Right hindlimb (tissue), 1 donor: ENCODE results near the gene PRDM16.
"Not testable (repeated sequence)": the region's sequence is repeated elsewhere in the genome, so short reads cannot be mapped to it uniquely, and the experiment has no call there.

Experiments used
- DNase-seq: peaks from one replicate; pipeline ENCODE4 v3.0.0-alpha.2; 2018

The PRDM16 gene

DNA sequence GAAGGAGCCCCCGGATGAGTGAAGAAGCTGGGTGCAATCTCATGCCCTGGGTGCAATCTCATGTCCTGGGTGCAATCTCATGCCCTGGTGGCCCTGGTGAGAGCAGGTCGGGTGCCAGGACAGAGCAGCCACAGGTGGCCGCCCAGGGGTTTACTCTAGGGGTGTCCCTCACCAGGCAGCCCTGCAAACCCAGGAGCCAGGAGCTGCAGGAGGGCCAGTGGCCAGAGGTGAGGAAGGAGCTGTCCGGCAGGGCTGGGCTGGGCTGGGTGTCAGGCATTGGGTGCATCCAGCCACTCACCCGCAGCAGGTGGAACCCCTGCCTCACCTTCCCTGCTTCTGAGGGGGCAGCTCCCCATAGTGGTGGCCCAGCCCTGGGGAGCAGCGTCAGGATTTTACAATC, 79.2 kb downstream of the PRDM16 start:
- no peak for DNase-seq

DNA sequence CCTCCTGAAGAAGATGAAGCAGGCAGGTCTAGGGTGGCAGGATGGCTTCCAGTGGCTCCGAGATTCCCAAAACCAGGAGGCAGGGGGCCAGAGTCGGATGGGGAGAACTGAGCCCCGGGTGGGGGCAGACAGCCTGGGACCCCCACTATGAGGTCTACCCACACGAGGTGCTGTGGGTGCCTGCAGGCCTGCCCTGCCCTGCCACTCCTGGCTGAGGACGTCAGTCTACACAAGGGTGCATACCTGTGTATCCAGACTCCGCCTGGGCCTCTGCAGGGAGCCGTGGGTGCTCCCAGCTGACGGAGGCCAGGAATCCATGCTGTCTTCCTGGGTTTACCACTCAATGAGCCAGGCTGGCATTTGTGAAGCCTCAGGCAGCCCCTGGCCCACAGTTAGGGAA, 80.3 kb downstream of the PRDM16 start:
- no peak for DNase-seq

DNA sequence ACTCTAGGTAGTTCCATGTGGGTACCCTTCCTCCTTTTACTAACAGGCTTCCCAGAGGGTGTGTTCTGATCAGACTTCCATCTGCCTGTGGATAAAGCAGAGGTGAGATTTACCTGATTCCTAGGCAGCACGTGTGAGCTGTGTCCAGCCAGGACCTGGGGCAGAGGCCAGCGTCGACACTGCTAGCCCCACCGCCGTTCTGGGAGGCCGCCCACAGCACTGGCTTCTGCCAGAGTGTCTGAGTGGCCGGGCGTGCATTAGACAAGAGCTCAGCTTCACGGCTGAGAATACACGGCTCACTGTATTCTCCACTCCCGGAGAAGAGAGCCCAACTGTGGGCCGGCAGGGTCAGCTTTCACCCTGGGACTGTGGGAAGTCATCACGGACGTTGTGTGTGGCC, 82.5 kb downstream of the PRDM16 start:
- DNase-seq = no peak

DNA sequence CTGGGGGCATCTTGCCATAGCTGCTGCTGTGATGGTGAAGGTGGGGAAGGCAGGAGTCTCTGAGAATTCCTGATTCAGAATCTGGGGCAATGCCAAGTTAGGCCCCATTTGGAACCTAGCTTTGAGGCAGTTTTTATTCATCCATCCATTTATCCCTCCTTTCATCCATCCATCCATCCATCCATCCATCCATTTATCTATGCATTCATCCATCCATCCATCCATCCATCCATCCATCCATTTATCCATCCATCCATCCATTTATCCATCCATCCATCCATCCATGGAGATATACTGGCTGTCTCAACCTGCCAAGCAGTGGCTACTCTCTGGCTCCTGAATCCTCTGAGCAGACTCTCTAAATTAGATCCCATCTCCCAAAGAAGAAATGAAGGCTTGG, 83.1 kb downstream of the PRDM16 start:
- DNase-seq = no peak

DNA sequence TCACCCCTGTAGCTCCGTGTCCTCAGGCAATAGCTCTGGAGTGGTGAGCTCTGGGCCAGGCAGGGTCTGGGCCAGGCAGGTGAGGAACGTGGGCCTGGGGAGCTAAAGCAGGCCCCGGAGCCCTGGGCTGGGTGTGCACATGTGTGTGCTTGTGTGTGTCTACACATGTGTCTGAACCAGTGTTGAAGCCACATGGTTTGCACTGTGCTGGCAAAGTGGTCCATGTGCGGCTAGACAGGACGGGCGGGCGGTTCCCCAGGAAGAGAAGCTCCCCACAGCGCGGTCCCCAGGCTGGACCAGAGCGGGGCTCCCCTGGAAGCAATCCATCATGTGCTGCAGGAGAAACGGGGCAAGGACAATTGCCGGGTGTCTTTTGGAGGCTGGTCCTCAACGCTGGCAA, 84.2 kb downstream of the PRDM16 start:
- no peak for DNase-seq

DNA sequence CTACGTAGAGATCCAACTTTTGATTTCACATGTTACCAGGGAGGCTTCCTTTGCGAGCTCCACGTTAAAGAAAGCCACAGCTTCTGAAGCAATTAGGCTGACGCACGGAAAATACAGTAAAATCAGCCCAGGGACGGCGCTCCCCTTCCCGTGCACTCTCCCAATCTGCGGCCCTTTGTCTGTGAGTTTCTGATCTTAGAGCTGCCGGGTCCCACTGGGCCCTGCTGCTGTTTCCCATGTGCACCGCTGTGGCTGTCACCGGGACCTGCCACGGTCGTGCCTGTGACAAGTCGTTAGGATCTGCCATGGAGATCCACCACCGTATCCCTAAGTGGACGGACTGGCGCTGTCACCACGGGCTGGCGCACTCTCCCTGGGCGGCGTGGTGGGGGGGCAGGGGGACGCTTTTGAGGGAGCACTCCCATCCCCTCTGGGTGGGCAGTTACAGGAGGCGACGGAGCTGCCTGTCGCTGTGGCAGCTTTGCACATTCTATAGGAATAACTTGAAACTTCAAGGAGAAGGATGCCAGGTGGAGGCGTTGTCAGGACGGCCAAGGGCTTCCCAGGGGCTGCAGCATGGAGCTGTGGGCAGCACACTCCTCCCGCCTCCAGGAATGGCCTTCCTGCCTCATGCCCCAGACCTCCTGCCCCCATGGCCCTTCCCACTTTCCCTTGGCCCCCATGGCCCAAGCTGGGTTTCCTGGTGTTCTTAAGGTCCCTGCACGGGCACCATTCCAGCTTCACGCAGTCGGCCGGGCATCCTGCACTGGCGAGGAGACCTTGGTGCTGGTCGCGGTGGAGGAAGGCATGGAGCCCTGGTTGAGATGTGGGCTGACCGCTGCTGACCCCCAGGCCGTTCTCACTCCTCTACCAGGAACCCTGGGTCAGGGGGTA, 85.1 kb downstream of the PRDM16 start:
- DNase-seq = no peak

DNA sequence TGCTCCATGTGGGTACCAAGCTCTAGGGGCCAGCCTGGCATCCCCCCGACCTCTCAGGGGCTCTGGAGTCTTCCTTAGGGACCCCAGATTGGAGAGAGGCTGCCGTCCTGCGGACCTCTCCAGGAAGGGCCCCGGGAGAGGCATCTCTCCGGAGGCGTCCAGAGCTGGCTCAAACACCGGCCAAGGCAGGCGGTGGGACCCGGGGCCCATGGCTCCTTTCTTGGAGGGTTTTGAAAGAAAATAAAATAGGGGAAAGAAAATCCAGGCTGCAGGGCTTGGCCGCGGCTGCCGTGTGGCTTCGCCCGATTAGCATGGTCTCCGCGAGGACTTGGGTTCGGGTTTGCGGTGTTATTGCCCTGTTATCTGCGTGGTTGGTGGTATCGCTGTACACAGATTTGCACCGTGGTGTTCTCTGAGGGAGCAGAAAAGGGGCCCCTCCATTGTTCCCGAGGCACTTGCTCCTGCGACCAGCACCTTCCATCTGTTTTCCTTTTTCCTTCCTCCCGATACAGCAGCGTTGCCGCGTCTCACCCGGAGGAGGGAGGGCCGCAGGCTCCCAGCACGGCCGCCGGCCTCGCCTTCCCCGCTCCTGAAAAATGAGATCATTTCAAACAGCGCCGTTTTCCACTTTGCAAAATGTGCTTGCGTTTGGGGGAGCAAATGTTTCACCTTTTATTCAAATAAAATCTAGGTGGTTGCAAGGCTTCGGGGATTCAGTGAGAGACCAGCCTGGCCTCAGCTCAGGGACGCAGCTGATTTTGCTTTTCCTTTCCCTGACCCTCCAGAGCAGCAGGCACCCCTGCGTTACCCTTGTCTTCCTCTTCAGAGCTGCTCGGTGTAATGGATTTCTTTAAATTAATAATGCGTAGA, 86.3 kb downstream of the PRDM16 start:
- no peak for DNase-seq

DNA sequence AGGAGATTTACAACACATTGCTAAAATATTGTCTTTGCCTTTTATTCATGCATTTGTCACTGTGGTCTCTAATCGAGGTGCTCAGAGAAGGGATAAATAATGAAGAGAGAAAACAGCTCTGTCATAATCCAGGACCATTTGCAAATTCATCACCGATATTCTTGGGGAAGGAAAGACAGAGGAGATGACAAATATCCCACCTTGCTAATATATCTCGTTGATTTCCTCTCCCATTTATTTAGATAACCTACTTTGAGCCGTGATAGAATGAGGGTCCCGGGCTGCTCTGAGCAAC, 86.9 kb downstream of the PRDM16 start:
- no peak for DNase-seq

DNA sequence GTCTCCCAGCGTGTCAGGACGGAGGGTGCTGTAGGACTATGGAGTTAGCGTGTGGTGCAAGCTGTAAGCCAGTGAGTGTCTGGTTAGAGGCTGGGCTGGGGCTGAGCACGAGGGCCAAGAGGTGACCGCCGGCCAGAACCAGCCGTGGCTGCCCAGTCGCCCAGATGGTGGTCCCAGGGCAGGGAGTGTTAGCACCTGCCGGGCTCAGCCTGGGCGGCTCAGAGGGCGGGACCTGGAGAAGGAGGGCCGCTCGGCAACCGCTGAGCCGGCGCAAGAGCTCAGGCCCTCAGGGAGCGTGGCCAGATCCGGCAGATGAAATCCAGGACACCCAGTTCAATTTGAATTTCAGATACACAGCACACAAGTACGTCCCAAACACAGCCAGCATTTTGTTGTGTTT, 87.9 kb downstream of the PRDM16 start:
- no peak for DNase-seq

DNA sequence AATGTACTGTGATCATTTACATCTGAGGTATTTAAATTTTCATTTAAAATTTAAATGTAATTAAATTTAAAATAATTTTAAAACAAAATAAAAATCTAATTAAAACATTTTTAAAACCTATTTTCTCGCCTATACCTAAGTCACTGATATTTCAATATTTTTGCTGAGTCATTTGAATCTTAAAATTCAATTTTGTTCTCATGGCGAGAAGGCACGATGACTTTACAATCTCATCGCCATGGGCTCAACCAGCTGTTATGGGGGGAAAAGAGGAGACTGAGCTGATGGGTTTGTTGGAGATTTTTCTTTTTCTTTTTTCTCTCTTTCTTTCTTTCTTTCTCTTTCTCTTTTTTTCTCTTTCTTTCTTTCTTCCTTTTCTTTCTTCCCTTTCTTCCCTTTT, 89.3 kb downstream of the PRDM16 start:
- no peak for DNase-seq

DNA sequence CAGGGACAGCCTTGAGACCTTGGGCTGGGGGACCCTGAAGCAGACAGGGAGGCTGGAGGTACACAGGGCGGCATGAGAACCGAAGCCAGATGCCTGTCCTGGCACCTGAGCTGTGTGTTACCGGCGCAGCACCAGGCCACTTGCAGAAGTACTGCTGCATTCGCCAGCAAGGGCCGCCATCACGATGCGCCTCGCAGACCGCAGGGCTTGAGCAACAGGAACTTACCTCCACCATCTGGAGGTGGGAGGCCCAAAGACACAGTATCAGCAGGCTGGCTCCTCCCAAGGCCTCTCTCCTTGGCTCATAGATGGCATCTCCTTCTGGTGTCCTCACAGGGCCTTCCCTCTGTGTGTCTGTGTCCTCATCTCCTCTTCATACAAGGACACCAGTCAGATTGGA, 90.1 kb downstream of the PRDM16 start:
- no peak for DNase-seq

DNA sequence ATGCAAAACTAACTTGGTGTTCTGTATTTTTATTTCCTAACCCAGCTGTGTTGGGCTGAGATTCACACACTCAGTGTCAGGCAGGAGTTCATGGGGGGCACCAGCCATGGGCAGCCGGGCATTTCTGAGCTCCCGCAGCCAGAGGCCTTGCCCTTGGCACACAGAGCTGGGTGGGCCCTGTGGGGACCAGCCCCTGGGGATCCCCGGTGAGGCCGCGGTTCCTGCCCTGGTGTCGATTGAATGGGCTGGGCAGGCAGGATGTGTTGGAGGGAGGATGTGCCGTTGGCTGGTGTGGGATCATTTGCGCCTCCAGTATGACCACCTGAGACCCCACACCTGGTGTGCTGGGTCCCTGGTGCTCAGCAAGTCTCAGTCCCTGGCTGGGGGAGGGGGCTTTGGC, 91.0 kb downstream of the PRDM16 start:
- no peak for DNase-seq

DNA sequence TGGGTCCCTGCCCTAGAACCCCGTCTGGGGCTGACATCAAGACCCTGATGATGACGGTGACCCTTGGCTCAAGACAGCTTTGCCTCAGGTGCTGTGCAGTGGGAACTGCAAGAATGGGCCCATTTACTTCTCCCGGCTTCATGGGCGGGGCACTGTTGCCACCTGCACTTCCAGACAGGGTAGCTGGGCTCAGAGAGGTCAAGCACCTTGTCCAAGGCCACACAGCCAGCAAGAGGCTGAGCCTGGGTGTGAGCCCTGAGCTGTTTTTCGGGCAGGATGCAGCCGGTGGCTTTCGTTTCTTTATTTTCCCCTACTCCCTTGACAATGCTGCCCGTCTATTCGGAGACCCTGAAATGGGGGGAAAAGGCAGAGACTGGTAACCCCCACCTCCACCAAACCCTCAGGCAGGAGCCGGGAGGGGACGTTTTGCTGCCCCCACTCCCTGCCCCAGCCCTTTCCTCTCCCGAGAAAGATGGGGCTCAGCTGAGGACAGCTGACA, 91.7 kb downstream of the PRDM16 start:
- no peak for DNase-seq

DNA sequence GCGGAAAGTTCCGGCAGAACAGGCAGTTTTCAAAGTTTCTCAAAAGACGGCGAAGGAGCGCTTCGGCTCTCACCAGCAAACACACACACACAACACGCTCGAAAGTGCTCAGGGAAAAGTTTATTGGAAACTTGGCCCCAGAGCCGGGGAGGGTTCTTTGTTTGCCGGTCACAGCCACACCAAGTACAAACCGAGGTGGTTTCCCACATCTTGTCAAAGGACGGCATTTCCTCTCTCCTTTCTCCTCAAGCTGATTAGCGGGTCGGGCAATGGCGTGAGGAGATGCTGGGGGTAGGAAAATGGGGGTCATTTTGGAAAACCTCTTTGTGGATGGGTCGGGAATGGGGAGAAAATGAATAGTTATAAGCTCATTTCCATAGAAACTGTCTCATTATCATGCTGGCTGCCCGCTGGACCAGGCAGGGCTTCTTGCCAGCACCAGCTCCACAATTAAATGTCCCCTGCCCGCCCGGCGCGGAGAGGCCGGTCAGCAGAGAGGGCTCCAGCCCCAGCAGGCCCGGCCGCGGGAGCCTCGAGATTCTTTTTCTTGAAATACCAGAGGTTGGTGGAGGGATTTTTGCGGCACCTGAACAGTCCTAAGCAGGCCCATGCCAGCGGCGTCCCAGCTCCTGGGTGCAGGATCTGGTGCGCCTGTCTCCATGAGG, 92.3 kb downstream of the PRDM16 start:
- no peak for DNase-seq

DNA sequence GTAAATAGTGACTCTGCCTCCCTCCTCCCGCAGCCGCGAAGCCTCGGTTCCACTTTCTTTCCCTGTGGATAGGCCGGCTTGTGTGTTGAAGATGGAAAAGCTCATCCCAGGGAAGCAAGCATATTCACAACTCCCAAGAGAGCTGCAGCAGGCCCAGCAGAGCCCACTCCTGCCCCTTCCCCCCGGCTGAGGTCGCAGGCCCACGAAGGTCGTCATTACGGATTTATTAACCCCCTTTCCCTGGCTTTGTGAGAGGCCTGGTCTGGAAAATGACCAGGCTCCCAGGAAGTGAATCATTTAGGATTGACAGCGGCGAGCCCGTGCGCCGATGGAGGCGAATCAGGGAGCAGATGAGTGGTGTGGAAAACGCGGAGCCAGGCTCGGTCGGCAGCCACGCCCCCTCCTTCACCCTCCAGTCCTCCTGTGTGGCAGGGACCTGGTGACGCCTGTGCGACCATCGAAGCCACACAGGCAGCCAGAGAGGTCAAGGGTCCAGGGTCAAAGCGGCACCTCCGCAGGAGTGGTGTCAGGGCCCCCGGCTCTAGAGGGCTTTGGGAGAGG, 93.4 kb downstream of the PRDM16 start:
- no peak for DNase-seq

DNA sequence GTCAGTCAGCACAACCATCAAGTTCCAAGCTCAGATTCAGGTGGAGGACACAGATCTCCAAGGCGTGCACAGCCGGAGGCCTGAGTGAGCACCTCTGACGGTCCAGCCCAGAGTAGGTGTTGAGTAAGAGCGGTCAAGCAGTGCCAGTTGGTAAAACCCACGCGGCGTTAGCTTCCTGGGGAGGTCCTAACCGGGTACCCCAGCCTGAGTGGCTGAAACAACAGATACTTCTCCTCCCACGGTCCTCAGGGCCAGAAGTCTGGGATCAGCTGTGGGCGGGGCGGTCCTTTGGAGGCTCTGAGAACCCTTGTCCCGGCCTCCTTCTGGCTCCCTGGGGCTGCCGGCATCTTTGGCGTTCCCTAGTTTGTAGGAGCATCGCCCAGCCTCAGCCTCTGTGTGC, 94.4 kb downstream of the PRDM16 start:
- no peak for DNase-seq

DNA sequence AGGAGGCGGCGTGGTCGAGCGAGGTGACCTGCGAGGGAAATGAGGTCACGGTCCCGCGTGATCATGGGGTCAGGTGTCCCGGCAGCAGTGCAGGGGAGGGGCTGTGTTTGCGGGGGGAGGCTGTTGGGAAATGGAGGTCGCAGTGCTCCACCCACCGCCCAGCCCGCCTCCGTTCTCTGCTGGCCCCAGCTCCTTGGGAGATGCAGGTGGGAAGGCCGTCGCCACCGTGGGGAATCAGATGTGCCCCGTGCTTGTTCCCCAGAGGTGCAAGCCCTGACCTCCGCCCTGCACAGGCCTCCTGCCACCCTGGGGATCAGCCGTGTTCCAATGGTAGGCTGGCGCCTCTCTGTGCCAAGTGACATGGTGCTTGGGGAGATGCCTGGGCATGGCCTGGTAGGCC, 95.7 kb downstream of the PRDM16 start:
- DNase-seq = no peak

DNA sequence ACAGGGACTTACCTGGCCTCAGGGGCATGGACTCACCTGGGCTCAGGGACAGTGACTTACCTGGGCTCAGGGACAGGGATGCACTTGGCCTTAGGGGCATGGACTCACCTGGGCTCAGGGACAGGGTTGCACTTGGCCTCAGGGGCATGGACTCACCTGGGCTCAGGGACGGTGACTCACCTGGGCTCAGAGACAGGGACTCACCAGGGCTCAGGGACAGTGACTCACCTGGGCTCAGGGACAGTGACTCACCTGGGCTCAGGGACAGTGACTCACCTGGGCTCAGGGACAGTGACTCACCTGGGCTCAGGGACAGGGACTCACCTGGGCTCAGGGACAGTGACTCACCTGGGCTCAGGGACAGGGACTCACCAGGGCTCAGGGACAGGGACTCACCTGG, 96.2 kb downstream of the PRDM16 start:
- not testable (repeated sequence) for DNase-seq

DNA sequence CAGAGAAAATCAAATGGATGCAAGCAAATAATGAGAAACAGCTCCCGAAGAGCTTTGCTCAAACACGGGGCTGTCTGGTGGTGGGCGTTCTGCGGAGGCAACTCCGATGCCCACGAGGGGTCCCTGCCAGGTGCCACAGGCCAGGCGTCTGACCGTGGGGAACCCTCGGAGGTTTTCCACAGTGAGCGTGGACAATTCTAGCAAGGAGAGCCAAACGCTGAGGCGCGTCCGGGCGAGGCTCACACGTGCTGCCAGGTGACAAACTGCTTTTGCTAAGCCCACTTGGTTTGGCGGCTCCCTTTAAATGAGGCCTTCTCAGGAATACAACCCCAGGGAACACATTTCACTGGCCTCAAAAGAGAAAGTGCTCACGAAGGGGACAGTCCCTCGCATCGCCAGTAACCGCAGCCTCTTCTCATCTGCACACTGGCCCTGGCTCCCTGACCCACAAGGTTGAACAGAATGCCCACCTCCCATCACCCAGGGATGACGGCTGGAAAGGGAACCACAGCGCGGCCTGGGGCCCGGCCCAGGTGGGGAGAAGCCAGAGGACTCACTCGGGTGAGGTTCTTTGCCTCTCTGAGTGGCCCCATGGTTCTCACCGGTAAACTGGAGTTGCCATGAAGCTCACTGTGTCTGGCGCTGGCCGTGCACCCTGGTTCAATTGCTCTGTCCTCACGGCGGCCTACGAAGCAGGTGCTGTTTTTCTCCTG, 97.4 kb downstream of the PRDM16 start:
- DNase-seq = no peak

DNA sequence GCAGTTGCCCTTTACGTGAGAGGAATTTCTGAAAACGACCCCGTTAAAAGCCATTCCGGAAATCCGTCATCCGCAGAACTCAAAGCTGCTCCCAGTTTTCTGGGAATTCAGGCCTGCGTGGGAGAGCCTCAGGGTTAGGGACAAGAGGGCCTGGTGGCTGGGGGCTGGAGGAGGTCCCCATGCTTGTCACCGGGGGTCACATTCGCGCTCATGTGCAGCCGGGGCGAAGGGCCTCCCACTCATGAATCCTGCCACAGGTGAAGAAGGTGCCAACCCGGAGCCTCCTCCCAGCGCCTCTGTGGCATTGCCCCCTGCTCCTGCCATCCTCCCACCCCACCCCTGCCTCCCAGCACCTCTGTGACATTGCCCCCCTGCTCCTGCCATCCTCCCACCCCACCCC, 98.3 kb downstream of the PRDM16 start:
- DNase-seq = no peak

DNA sequence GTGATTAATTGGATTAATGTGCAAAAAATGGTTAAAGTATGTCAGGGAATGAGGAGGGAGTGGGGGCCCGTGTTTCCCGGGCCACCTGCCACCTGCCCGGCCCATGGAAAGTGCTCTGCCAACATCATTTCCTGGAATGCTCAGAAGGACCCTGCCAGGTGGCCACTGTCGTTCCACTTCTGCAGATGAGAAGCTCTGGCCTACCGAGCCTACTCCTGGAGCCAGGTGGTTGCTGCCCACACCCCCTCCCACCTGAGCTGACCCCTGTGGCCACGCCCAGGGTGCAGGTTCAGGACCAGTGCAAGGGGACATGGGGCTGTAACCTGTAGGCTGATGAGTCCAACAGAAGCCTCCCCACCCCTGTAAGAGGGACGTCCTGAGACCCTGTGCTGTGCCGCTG, 99.7 kb downstream of the PRDM16 start:
- no peak for DNase-seq

DNA sequence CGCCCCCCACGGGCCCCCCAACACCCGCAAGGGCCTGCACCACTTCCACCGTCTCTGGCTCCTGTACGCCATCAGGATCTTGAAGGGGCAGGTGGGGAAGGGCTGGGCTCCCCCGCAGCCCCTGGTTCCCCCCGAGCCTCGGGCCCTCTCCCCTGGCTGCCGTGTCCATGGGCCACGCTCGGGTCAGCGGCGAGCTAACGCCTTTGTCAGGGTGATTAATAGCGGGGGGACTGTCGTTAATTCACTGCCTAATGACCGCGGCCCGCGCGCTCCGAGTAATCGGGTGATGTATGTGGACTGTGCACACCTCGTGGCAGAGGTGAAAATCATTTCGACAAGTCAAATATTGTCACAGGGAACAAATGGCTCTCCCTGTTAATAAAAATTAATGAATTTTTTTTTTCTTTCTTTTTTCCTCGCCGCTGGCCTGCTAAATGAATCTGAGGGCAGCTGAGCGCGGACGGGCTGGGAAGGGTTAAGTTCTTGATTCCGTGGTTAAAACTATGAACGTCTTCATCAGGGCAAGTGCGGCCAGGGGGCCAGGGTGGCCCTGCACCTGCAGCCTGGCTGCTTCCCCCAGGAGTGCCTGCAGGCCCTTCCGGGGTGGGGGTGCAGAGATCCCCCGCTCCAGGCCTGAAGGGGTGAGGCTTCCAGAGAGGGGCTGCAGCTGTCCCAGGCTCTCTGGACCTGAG, 100.8 kb downstream of the PRDM16 start:
- DNase-seq = no peak
